Prostate gland (tissue), 2 donors: ENCODE data around the gene ZNF460.

Experiments used
- CTCF ChIP-seq, 4 experiments: fragments of 200-600 bp in 2 of 4; fragments of 450-650 bp in 2 of 4; sonication (generic) in 2 of 4; IDR thresholded peaks; 1 replicate in 3 of 4; 2 replicates in 1 of 4; pipeline ENCODE4 v1.5.1; 2016 to 2019; ENCODE audit warnings: antibody characterized with exemption in 4 of 4, mild to moderate bottlenecking in 2 of 4, moderate library complexity in 2 of 4
- POLR2A ChIP-seq: fragments of 450-650 bp; IDR thresholded peaks from one replicate; pipeline ENCODE4 v1.6.1; 2016; ENCODE audit warnings: antibody characterized with exemption, mild to moderate bottlenecking

GRCh38 chr19:57314146-57314545, 33.9 kb downstream of the ZNF460 start:
- TF ChIP-seq CTCF (IDR thresholded peaks at IDR 0.05) (no peak), POLR2A (no peak)
